Measurements from ENCODE around the gene CDKAL1. TPM values are rescaled to one million over a fixed set of nuclear protein-coding genes. Genes with fewer than 3 reads are reported as not detected.

The CDKAL1 gene
- total and polyA plus RNA-seq, 9 of the 15 experiments (the other 6 are each of a cell fraction or from before 2014, with no cell fraction given) = 11.2 to 36.3 (median 20.1) TPM

DNA sequence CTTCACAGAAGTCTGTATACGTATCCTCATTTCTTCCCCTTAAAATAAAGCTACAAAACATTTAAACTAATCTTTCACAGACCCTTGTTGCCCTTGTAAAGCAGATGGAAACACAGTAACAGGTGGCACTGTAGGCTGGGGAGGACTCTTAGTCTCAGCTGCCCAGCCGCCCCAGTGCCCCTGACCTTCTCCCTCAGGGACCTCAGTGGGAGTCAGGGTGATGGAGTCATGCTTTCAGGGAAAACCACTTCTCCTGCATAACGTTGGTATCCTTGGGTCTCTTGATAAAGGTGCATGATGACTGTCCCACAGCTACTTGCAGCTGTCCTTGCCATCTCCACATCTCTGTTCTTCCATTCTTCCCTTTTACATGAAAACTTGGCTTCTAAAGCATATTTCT is 198.6 kb downstream of the CDKAL1 start:
- H3K9ac ChIP-seq (ENCODE audit: insufficient read depth in 1 of 2, low read depth in 2 of 2, low read length in 2 of 2) = no peak overlapping the region
- no peaks in the 10 kb centered on the region for H3K9me1 ChIP-seq (ENCODE audit: control insufficient read depth, insufficient read depth, low read length)
- no peaks in the 10 kb centered on the region for H4K20me1 ChIP-seq (replicated peaks; ENCODE audit: control insufficient read depth, insufficient read depth, low read length)
- no peak overlapping the region for H3K4me2 ChIP-seq (ENCODE audit: insufficient read depth, low read length)
- H3K4me3 ChIP-seq = no peak overlapping the region
- H3K9me3 ChIP-seq (replicated peaks; ENCODE audit: control insufficient read depth, insufficient read depth, low read depth, low read length) = no peaks in the 10 kb centered on the region
- no peaks in the 10 kb centered on the region for H3K4me1 ChIP-seq (replicated peaks in 1 of 2; ENCODE audit: control insufficient read depth in 2 of 2, insufficient read depth in 2 of 2, low read length in 2 of 2)
- H3K27me3 ChIP-seq (ENCODE audit: control insufficient read depth in 2 of 2, insufficient read depth in 2 of 2, low read length in 2 of 2) = no peaks in the 10 kb centered on the region
- CTCF ChIA-PET (ENCODE audit: low intra/inter-chr PET ratio) = no interaction called here
- WGBS (ENCODE audit: insufficient coverage, low coverage, missing lambda C conversion rate) = 56% methylated on average over 3 of the region's 3 CpGs
- ATAC-seq (no peak), DNase-seq (ENCODE audit: extremely low read depth in 1 of 4, low spot score in 3 of 4) (no peak), FAIRE-seq (no peak)
- no peak overlapping the region for H3K27ac ChIP-seq (ENCODE audit: extremely low read depth, low read depth, low read length)
- no peaks in the 10 kb centered on the region for H3K36me3 ChIP-seq (ENCODE audit: control insufficient read depth, insufficient read depth, low read length)
- intact Hi-C loops (cut with micrococcal nuclease) (no loop called here), in situ Hi-C loops (cut with MboI) (no loop called here)
- BruUV-seq (replicated peaks) = no TSS peak
- POLR2A ChIA-PET = no interaction called here
- no peaks in the 10 kb centered on the region for H3K79me2 ChIP-seq (ENCODE audit: control insufficient read depth, insufficient read depth, low read length)
- H2AFZ ChIP-seq (ENCODE audit: low read depth, low read length) = no peak overlapping the region
- TF ChIP-seq SLC30A9 (CRISPR knock-in tag; IDR thresholded peaks at IDR 0.05) = no peak
- TF ChIP-seq PHF8 (IDR thresholded peaks at IDR 0.05; ENCODE audit: borderline replicate concordance, low read length) = no peak
- no peak for TF ChIP-seq BCOR (IDR thresholded peaks at IDR 0.05)
- TF ChIP-seq, protein P1, sequence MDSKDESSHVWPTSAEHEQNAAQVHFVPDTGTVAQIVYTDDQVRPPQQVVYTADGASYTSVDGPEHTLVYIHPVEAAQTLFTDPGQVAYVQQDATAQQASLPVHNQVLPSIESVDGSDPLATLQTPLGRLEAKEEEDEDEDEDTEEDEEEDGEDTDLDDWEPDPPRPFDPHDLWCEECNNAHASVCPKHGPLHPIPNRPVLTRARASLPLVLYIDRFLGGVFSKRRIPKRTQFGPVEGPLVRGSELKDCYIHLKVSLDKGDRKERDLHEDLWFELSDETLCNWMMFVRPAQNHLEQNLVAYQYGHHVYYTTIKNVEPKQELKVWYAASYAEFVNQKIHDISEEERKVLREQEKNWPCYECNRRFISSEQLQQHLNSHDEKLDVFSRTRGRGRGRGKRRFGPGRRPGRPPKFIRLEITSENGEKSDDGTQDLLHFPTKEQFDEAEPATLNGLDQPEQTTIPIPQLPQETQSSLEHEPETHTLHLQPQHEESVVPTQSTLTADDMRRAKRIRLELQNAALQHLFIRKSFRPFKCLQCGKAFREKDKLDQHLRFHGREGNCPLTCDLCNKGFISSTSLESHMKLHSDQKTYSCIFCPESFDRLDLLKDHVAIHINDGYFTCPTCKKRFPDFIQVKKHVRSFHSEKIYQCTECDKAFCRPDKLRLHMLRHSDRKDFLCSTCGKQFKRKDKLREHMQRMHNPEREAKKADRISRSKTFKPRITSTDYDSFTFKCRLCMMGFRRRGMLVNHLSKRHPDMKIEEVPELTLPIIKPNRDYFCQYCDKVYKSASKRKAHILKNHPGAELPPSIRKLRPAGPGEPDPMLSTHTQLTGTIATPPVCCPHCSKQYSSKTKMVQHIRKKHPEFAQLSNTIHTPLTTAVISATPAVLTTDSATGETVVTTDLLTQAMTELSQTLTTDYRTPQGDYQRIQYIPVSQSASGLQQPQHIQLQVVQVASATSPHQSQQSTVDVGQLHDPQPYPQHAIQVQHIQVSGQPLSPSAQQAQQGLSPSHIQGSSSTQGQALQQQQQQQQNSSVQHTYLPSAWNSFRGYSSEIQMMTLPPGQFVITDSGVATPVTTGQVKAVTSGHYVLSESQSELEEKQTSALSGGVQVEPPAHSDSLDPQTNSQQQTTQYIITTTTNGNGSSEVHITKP (IDR thresholded peaks at IDR 0.05; ENCODE audit: partially characterized antibody) = no peak
- no peak for TF ChIP-seq YY1 (IDR thresholded peaks at IDR 0.05; ENCODE audit: borderline replicate concordance in 1 of 3, control insufficient read depth in 1 of 3, extremely low read depth in 1 of 3, insufficient read depth in 3 of 3, insufficient read length in 1 of 3, insufficient replicate concordance in 2 of 3, low read depth in 1 of 3, low read length in 2 of 3)
- no peak for TF ChIP-seq SP1 (CRISPR knock-in tag; IDR thresholded peaks at IDR 0.05)
- no peak for TF ChIP-seq NCOA6 (IDR thresholded peaks at IDR 0.05)
- TF ChIP-seq, protein P2, sequence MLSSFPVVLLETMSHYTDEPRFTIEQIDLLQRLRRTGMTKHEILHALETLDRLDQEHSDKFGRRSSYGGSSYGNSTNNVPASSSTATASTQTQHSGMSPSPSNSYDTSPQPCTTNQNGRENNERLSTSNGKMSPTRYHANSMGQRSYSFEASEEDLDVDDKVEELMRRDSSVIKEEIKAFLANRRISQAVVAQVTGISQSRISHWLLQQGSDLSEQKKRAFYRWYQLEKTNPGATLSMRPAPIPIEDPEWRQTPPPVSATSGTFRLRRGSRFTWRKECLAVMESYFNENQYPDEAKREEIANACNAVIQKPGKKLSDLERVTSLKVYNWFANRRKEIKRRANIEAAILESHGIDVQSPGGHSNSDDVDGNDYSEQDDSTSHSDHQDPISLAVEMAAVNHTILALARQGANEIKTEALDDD (IDR thresholded peaks at IDR 0.05) = no peak
- TF ChIP-seq GABPB1 (CRISPR knock-in tag; IDR thresholded peaks at IDR 0.05) = no peak
- TF ChIP-seq ZNF184 (CRISPR knock-in tag; IDR thresholded peaks at IDR 0.05) = no peak
- no peak for TF ChIP-seq ZNF785 (CRISPR knock-in tag; IDR thresholded peaks at IDR 0.05)
- TF ChIP-seq RBFOX2 (IDR thresholded peaks at IDR 0.05; ENCODE audit: low read depth, low read length) = no peak
- TF ChIP-seq MCM3 (IDR thresholded peaks at IDR 0.05) = no peak
- TF ChIP-seq ZNF3 (CRISPR knock-in tag; IDR thresholded peaks at IDR 0.05) = no peak
- no peak for TF ChIP-seq EP400 (IDR thresholded peaks at IDR 0.05)
- TF ChIP-seq MAFG (tag; conservative IDR thresholded peaks at IDR 0.05) = no peak
- TF ChIP-seq, protein P3, sequence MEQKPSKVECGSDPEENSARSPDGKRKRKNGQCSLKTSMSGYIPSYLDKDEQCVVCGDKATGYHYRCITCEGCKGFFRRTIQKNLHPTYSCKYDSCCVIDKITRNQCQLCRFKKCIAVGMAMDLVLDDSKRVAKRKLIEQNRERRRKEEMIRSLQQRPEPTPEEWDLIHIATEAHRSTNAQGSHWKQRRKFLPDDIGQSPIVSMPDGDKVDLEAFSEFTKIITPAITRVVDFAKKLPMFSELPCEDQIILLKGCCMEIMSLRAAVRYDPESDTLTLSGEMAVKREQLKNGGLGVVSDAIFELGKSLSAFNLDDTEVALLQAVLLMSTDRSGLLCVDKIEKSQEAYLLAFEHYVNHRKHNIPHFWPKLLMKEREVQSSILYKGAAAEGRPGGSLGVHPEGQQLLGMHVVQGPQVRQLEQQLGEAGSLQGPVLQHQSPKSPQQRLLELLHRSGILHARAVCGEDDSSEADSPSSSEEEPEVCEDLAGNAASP (IDR thresholded peaks at IDR 0.05) = no peak

Data from K562 (cell line).